ENCODE measurements around the gene HPCAL1.

The HPCAL1 gene

GRCh38 chr2:10343191-10343590, 40.5 kb downstream of the HPCAL1 start:
- Histone ChIP-seq H3K36me3 (ENCODE audit: control insufficient read depth, insufficient read depth, low read length) (no peaks in the 10 kb centered on the region), H3K27me3 (ENCODE audit: control insufficient read depth, insufficient read depth, low read length) (no peaks in the 10 kb centered on the region), H3K4me1 (ENCODE audit: control insufficient read depth, insufficient read depth, low read length) (peaks cover 8% of the 10 kb centered on the region; the same call in 1 of the 2 replicates), H3K4me3 (ENCODE audit: low read depth, low read length) (no peak overlapping the region), H3K9me3 (ENCODE audit: control insufficient read depth, insufficient read depth, low read length) (no peaks in the 10 kb centered on the region), H3K9ac (ENCODE audit: low read depth, low read length) (no peak overlapping the region), H3K27ac (ENCODE audit: low read depth, low read length) (no peak overlapping the region)

DNA sequence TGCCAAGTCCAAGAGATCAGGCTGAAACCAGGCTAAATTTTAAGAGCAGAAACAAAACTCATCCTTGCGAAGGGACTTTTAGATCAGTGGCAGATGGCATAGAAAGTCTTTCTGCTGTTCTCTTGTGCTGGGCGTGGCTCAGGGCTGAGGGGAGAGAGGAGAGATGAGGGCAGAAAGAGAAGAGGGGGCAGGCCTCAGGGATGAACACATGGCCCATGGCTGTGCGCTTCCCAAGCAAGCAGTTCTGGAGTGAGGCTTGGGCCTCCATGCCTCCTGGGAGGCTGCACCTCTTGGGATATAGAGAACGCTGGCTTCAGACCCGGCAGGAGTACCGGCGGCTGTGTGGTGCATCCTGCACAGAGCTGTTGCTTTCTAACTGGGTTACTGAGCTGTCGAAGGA, 41.0 kb downstream of the HPCAL1 start:
- Histone ChIP-seq H3K4me1 (ENCODE audit: control insufficient read depth, insufficient read depth, low read length) (peaks cover 8% of the 10 kb centered on the region; the same call in 1 of the 2 replicates), H3K27ac (ENCODE audit: low read depth, low read length) (no peak overlapping the region), H3K9ac (ENCODE audit: low read depth, low read length) (no peak overlapping the region), H3K4me3 (ENCODE audit: low read depth, low read length) (no peak overlapping the region), H3K36me3 (ENCODE audit: control insufficient read depth, insufficient read depth, low read length) (no peaks in the 10 kb centered on the region), H3K27me3 (ENCODE audit: control insufficient read depth, insufficient read depth, low read length) (no peaks in the 10 kb centered on the region), H3K9me3 (ENCODE audit: control insufficient read depth, insufficient read depth, low read length) (no peaks in the 10 kb centered on the region)

DNA sequence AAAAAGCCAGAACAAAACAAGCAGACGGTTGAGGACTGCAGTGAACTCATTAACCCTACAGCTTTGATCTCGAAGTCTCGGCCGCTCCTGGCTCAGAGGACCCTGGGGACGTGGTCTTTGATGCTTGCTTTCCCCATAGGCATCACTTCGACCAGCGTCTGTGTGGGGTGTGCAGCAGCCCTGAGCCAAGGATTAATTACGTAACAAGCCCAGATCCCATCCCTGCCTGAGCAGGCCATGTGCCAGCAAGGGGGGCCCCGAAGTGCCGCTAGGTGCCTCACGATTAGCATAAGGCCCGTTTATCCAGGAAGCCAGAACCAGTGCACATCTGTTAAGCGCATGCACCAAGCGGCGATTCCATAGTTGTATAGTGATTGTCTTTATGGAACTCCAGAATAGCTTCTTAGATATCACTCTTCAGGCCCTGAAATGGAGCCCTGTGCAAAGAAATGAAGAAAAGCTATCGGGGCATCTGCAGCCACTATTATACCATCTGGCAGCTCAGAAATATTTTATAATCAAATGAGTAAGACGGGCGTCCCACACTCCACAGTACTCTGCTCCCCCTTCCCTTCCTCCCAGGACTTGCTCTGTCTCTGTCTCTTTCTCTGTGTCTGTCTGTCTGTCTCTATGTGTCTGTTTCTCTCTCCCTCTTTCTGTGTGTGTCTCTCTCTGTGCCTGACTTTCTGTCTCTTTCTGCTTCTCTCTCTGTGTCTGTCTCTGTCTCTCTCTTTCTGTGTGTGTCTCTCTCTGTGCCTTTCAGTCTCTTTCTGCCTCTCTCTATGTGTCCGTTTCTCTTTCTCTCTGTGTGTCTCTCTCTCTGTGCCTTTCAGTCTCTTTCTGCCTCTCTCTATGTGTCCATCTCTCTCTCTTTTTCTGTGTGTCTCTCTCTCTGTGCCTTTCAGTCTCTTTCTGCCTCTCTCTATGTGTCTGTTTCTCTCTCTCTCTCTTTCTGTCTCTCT, 41.7 kb downstream of the HPCAL1 start:
- Histone ChIP-seq H3K27ac (ENCODE audit: low read depth, low read length) (no peak overlapping the region), H3K9ac (ENCODE audit: low read depth, low read length) (no peak overlapping the region), H3K4me1 (ENCODE audit: control insufficient read depth, insufficient read depth, low read length) (peaks cover 8% of the 10 kb centered on the region; the same call in 1 of the 2 replicates), H3K36me3 (ENCODE audit: control insufficient read depth, insufficient read depth, low read length) (no peaks in the 10 kb centered on the region), H3K9me3 (ENCODE audit: control insufficient read depth, insufficient read depth, low read length) (no peaks in the 10 kb centered on the region), H3K27me3 (ENCODE audit: control insufficient read depth, insufficient read depth, low read length) (no peaks in the 10 kb centered on the region), H3K4me3 (ENCODE audit: low read depth, low read length) (no peak overlapping the region)

- H3K4me3 ChIP-seq (ENCODE audit: low read depth, low read length): no peak overlapping the region
- no peaks in the 10 kb centered on the region for H3K36me3 ChIP-seq (ENCODE audit: control insufficient read depth, insufficient read depth, low read length)
- no peaks in the 10 kb centered on the region for H3K27me3 ChIP-seq (ENCODE audit: control insufficient read depth, insufficient read depth, low read length)
- H3K9ac ChIP-seq (ENCODE audit: low read depth, low read length): no peak overlapping the region
- no peaks in the 10 kb centered on the region for H3K9me3 ChIP-seq (ENCODE audit: control insufficient read depth, insufficient read depth, low read length)
- no peak overlapping the region for H3K27ac ChIP-seq (ENCODE audit: low read depth, low read length)
- peaks cover 8% of the 10 kb centered on the region; the same call in 1 of the 2 replicates for H3K4me1 ChIP-seq (ENCODE audit: control insufficient read depth, insufficient read depth, low read length)
Observed at GRCh38 chr2:10345126-10345525, 42.4 kb downstream of the HPCAL1 start.

- no peak overlapping the region for H3K4me3 ChIP-seq (ENCODE audit: low read depth, low read length)
- H3K9ac ChIP-seq (ENCODE audit: low read depth, low read length): no peak overlapping the region
- H3K9me3 ChIP-seq (ENCODE audit: control insufficient read depth, insufficient read depth, low read length): no peaks in the 10 kb centered on the region
- H3K36me3 ChIP-seq (ENCODE audit: control insufficient read depth, insufficient read depth, low read length): no peaks in the 10 kb centered on the region
- H3K27me3 ChIP-seq (ENCODE audit: control insufficient read depth, insufficient read depth, low read length): no peaks in the 10 kb centered on the region
- H3K27ac ChIP-seq (ENCODE audit: low read depth, low read length): no peak overlapping the region
- H3K4me1 ChIP-seq (ENCODE audit: control insufficient read depth, insufficient read depth, low read length): peaks cover 8% of the 10 kb centered on the region; the same call in 1 of the 2 replicates
Observed at GRCh38 chr2:10345813-10346212, 43.1 kb downstream of the HPCAL1 start.

GRCh38 chr2:10346929-10347561, 44.3 kb downstream of the HPCAL1 start:
- H3K36me3 ChIP-seq (ENCODE audit: control insufficient read depth, insufficient read depth, low read length): no peaks in the 10 kb centered on the region
- H3K4me1 ChIP-seq (ENCODE audit: control insufficient read depth, insufficient read depth, low read length): peaks cover 8% of the 10 kb centered on the region; the same call in 1 of the 2 replicates
- H3K4me3 ChIP-seq (ENCODE audit: low read depth, low read length): no peak overlapping the region
- no peaks in the 10 kb centered on the region for H3K27me3 ChIP-seq (ENCODE audit: control insufficient read depth, insufficient read depth, low read length)
- H3K9ac ChIP-seq (ENCODE audit: low read depth, low read length): no peak overlapping the region
- no peak overlapping the region for H3K27ac ChIP-seq (ENCODE audit: low read depth, low read length)
- H3K9me3 ChIP-seq (ENCODE audit: control insufficient read depth, insufficient read depth, low read length): no peaks in the 10 kb centered on the region

DNA sequence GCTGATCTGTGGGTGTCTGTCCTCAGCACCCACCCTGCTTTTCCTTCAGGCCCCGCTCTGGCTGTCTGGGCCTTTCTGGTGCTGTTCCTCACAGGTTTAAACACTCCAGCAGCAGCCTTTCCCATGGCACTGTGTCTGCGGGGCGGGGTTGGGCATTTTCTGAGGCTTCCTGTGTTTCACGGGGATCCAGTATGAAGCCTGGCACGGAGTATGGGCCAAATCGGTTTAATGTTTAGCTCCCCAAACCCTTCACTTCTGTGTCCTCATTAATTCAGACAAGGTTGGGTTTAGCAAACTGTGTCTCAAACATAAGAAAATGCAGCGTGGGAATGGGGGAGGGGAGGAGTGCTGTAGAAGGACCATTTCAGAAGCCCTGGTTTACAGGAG, 44.9 kb downstream of the HPCAL1 start:
- Histone ChIP-seq H3K4me3 (ENCODE audit: low read depth, low read length) (no peak overlapping the region), H3K9me3 (ENCODE audit: control insufficient read depth, insufficient read depth, low read length) (no peaks in the 10 kb centered on the region), H3K9ac (ENCODE audit: low read depth, low read length) (no peak overlapping the region), H3K36me3 (ENCODE audit: control insufficient read depth, insufficient read depth, low read length) (no peaks in the 10 kb centered on the region), H3K27me3 (ENCODE audit: control insufficient read depth, insufficient read depth, low read length) (no peaks in the 10 kb centered on the region), H3K4me1 (ENCODE audit: control insufficient read depth, insufficient read depth, low read length) (peaks cover 8% of the 10 kb centered on the region; the same call in 1 of the 2 replicates), H3K27ac (ENCODE audit: low read depth, low read length) (no peak overlapping the region)

GRCh38 chr2:10348891-10349290, 46.2 kb downstream of the HPCAL1 start:
- H3K9ac ChIP-seq (ENCODE audit: low read depth, low read length): no peak overlapping the region
- peaks cover 8% of the 10 kb centered on the region; the same call in 1 of the 2 replicates for H3K4me1 ChIP-seq (ENCODE audit: control insufficient read depth, insufficient read depth, low read length)
- no peaks in the 10 kb centered on the region for H3K27me3 ChIP-seq (ENCODE audit: control insufficient read depth, insufficient read depth, low read length)
- H3K36me3 ChIP-seq (ENCODE audit: control insufficient read depth, insufficient read depth, low read length): no peaks in the 10 kb centered on the region
- H3K9me3 ChIP-seq (ENCODE audit: control insufficient read depth, insufficient read depth, low read length): no peaks in the 10 kb centered on the region
- no peak overlapping the region for H3K4me3 ChIP-seq (ENCODE audit: low read depth, low read length)
- no peak overlapping the region for H3K27ac ChIP-seq (ENCODE audit: low read depth, low read length)

DNA sequence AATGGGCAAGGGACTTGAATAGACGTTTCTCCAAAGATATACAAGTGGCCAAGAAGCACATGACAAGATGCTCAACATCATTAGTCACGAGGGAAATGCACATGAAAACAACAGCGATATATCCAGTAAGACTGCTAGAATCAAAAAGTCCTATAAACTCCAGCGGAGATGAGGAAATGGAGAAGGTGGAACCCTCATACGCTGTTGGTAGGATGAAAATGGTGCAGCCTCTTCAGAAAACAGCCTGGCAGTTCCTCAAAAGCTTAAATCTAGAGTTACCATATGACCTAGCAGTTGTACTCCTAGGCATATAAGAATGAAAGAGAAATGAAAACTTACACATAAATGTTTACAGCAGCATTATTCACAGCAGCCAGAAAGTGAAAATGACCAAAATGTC, 48.1 kb downstream of the HPCAL1 start:
- H3K36me3 ChIP-seq (ENCODE audit: control insufficient read depth, insufficient read depth, low read length): no peaks in the 10 kb centered on the region
- no peaks in the 10 kb centered on the region for H3K27me3 ChIP-seq (ENCODE audit: control insufficient read depth, insufficient read depth, low read length)
- H3K27ac ChIP-seq (ENCODE audit: low read depth, low read length): no peak overlapping the region
- peaks cover 8% of the 10 kb centered on the region; the same call in 1 of the 2 replicates for H3K4me1 ChIP-seq (ENCODE audit: control insufficient read depth, insufficient read depth, low read length)
- H3K9me3 ChIP-seq (ENCODE audit: control insufficient read depth, insufficient read depth, low read length): no peaks in the 10 kb centered on the region
- no peak overlapping the region for H3K4me3 ChIP-seq (ENCODE audit: low read depth, low read length)
- no peak overlapping the region for H3K9ac ChIP-seq (ENCODE audit: low read depth, low read length)

GRCh38 chr2:10352361-10352760, 49.7 kb downstream of the HPCAL1 start:
- Histone ChIP-seq H3K36me3 (ENCODE audit: control insufficient read depth, insufficient read depth, low read length) (no peaks in the 10 kb centered on the region), H3K9me3 (ENCODE audit: control insufficient read depth, insufficient read depth, low read length) (no peaks in the 10 kb centered on the region), H3K27ac (ENCODE audit: low read depth, low read length) (no peak overlapping the region), H3K27me3 (ENCODE audit: control insufficient read depth, insufficient read depth, low read length) (no peaks in the 10 kb centered on the region), H3K4me1 (ENCODE audit: control insufficient read depth, insufficient read depth, low read length) (no peaks in the 10 kb centered on the region; the same call in 1 of the 2 replicates), H3K4me3 (ENCODE audit: low read depth, low read length) (no peak overlapping the region), H3K9ac (ENCODE audit: low read depth, low read length) (no peak overlapping the region)

GRCh38 chr2:10352972-10353371, 50.3 kb downstream of the HPCAL1 start:
- Histone ChIP-seq H3K27me3 (ENCODE audit: control insufficient read depth, insufficient read depth, low read length) (no peaks in the 10 kb centered on the region), H3K36me3 (ENCODE audit: control insufficient read depth, insufficient read depth, low read length) (no peaks in the 10 kb centered on the region), H3K27ac (ENCODE audit: low read depth, low read length) (no peak overlapping the region), H3K4me3 (ENCODE audit: low read depth, low read length) (no peak overlapping the region), H3K9ac (ENCODE audit: low read depth, low read length) (no peak overlapping the region), H3K9me3 (ENCODE audit: control insufficient read depth, insufficient read depth, low read length) (no peaks in the 10 kb centered on the region), H3K4me1 (ENCODE audit: control insufficient read depth, insufficient read depth, low read length) (no peaks in the 10 kb centered on the region)
